HG02642 (cell line): ENCODE data around the gene PCDHA8.
"Not testable (repeated sequence)": the region's sequence is repeated elsewhere in the genome, so short reads cannot be mapped to it uniquely, and the experiment has no call there.

Source experiments
- ATAC-seq: cut with Tn5 transposase; IDR thresholded peaks from one replicate; pipeline ENCODE4 v1.9.1; 2021; ENCODE audit warnings: mild to moderate bottlenecking; ENCODE audit not compliant: unreplicated experiment, poor library complexity

PCDHA8 gene

DNA sequence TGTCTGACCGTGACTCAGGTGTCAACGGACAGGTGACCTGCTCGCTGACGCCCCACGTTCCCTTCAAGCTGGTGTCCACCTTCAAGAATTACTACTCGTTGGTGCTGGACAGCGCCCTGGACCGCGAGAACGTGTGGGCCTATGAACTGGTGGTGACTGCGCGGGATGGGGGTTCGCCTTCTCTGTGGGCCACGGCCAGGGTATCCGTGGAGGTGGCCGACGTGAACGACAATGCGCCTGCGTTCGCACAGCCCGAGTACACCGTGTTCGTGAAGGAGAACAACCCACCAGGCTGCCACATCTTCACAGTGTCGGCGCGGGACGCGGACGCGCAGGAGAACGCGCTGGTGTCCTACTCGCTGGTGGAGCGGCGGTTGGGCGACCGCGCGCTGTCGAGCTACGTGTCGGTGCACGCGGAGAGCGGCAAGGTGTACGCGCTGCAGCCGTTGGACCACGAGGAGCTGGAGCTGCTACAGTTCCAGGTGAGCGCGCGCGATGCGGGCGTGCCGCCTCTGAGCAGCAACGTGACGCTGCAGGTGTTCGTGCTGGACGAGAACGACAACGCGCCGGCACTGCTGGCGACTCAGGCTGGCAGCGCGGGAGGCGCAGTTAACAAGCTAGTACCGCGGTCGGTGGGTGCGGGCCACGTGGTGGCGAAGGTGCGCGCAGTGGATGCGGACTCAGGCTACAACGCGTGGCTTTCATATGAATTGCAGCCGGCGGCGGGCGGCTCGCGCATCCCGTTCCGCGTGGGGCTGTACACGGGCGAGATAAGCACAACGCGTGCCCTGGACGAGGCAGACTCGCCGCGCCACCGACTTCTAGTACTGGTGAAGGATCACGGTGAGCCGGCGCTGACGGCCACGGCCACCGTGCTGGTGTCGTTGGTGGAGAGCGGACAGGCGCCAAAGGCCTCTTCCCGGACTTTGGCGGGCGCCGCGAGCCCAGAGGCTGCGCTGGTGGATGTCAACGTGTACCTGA, 29.5 kb downstream of the PCDHA8 start:
- ATAC-seq: no peak

GRCh38 chr5:140875085-140876065, 34.4 kb downstream of the PCDHA8 start, which contains the start of gene PCDHA12:
Gene PCDHA12 (plus strand): TSS chr5:140875308. CDS start chr5:140875473, 165 bp downstream.
- ATAC-seq: no peak

GRCh38 chr5:140876541-140877261, 35.7 kb downstream of the PCDHA8 start:
- ATAC-seq: not testable (repeated sequence)

GRCh38 chr5:140877262-140877581, 36.2 kb downstream of the PCDHA8 start:
- no peak for ATAC-seq

- ATAC-seq: no peak
Measured at GRCh38 chr5:140881889-140882590, 41.1 kb downstream of the PCDHA8 start, which contains the start of gene PCDHA13. Gene PCDHA13 (plus strand): TSS chr5:140882124. CDS start chr5:140882269, 145 bp downstream.

DNA sequence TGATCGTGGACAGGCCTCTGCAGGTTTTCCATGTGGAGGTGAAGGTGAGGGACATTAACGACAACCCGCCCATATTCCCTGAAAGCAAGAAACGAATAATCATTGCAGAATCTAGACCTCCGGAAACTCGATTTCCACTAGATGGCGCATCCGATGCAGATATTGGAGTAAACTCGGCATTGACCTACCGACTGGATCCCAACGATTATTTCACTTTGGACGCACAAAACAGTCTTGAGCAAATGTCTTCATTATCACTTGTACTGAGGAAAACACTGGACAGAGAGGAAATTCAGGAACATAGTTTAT, 41.6 kb downstream of the PCDHA8 start:
- ATAC-seq: no peak

DNA sequence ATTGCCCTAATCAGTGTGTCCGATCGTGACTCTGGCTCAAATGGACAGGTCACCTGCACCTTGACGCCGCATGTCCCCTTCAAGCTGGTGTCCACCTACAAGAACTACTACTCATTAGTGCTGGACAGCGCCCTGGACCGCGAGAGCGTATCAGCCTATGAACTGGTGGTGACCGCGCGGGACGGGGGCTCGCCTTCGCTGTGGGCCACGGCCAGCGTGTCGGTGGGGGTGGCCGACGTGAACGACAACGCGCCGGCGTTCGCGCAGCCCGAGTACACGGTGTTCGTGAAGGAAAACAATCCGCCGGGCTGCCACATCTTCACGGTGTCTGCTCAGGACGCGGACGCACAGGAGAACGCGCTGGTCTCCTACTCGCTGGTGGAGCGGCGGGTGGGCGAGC, 42.4 kb downstream of the PCDHA8 start:
- no peak for ATAC-seq

- ATAC-seq: no peak
Measured at GRCh38 chr5:140883927-140884697, 43.1 kb downstream of the PCDHA8 start.
